ENCODE data around the gene A2ML1.

The A2ML1 gene

GRCh38 chr12:8822298-8822697, at the start of gene A2ML1:
TSS of gene A2ML1 (plus strand) at chr12:8822621. CDS start at chr12:8822652, 31 bp downstream.
- H3K27ac ChIP-seq (ENCODE audit: poor library complexity, severe bottlenecking): no peak within 1 kb of the TSS

GRCh38 chr12:8773461-8773860, 49.0 kb upstream of the A2ML1 start:
- Histone ChIP-seq H3K4me1 (ENCODE audit: insufficient read depth, poor library complexity, severe bottlenecking) (no peaks in the 10 kb centered on the region), H3K27ac (ENCODE audit: poor library complexity, severe bottlenecking) (no peak overlapping the region), H3K27me3 (ENCODE audit: insufficient read depth, poor library complexity, severe bottlenecking) (no peaks in the 10 kb centered on the region), H3K36me3 (ENCODE audit: low read depth) (peaks cover 9% of the 10 kb centered on the region; the same call in 1 of the 2 replicates), H3K9me3 (ENCODE audit: severe bottlenecking) (no peaks in the 10 kb centered on the region), H3K4me3 (ENCODE audit: severe bottlenecking) (no peak overlapping the region)
- ATAC-seq (ENCODE audit: low read depth): no peak
- TF ChIP-seq CTCF (IDR thresholded peaks at IDR 0.05; ENCODE audit: poor library complexity, severe bottlenecking): no peak
- DNase-seq (ENCODE audit: low spot score): no peak

More at GRCh38 chr12:8822298-8822697, at the start of gene A2ML1:
- peak; percentile 69 for ATAC-seq (ENCODE audit: low read depth)
- Histone ChIP-seq H3K36me3 (ENCODE audit: low read depth) (no peaks in the 10 kb centered on the region), H3K27me3 (ENCODE audit: insufficient read depth, poor library complexity, severe bottlenecking) (no peaks in the 10 kb centered on the region), H3K4me1 (ENCODE audit: insufficient read depth, poor library complexity, severe bottlenecking) (peaks cover under 1% of the 10 kb centered on the region), H3K9me3 (ENCODE audit: severe bottlenecking) (no peaks in the 10 kb centered on the region), H3K4me3 (ENCODE audit: severe bottlenecking) (no peak within 1 kb of the TSS)
- DNase-seq (ENCODE audit: low spot score): no peak
- TF ChIP-seq CTCF (IDR thresholded peaks at IDR 0.05; ENCODE audit: poor library complexity, severe bottlenecking): no peak

GRCh38 chr12:8779281-8779680, 43.1 kb upstream of the A2ML1 start:
- no peak overlapping the region for H3K27ac ChIP-seq (ENCODE audit: poor library complexity, severe bottlenecking)
- peaks cover 13% of the 10 kb centered on the region; the same call in 1 of the 2 replicates for H3K36me3 ChIP-seq (ENCODE audit: low read depth)
- H3K9me3 ChIP-seq (ENCODE audit: severe bottlenecking): no peaks in the 10 kb centered on the region
- DNase-seq (ENCODE audit: low spot score) (no peak), ATAC-seq (ENCODE audit: low read depth) (no peak)
- H3K4me1 ChIP-seq (ENCODE audit: insufficient read depth, poor library complexity, severe bottlenecking): no peaks in the 10 kb centered on the region
- H3K4me3 ChIP-seq (ENCODE audit: severe bottlenecking): no peak overlapping the region
- TF ChIP-seq CTCF (IDR thresholded peaks at IDR 0.05; ENCODE audit: poor library complexity, severe bottlenecking): no peak
- no peaks in the 10 kb centered on the region for H3K27me3 ChIP-seq (ENCODE audit: insufficient read depth, poor library complexity, severe bottlenecking)

- H3K4me3 ChIP-seq (ENCODE audit: severe bottlenecking): no peak overlapping the region
- H3K27ac ChIP-seq (ENCODE audit: poor library complexity, severe bottlenecking): no peak overlapping the region
- no peaks in the 10 kb centered on the region for H3K9me3 ChIP-seq (ENCODE audit: severe bottlenecking)
- TF ChIP-seq CTCF (IDR thresholded peaks at IDR 0.05; ENCODE audit: poor library complexity, severe bottlenecking): peak; percentile 4
- DNase-seq (ENCODE audit: low spot score): no peak
- no peak for ATAC-seq (ENCODE audit: low read depth)
- H3K27me3 ChIP-seq (ENCODE audit: insufficient read depth, poor library complexity, severe bottlenecking): no peaks in the 10 kb centered on the region
- H3K36me3 ChIP-seq (ENCODE audit: low read depth): peaks cover 13% of the 10 kb centered on the region; the same call in 1 of the 2 replicates
- no peaks in the 10 kb centered on the region for H3K4me1 ChIP-seq (ENCODE audit: insufficient read depth, poor library complexity, severe bottlenecking)
These were observed 42.6 kb upstream of the A2ML1 start for GRCh38 chr12:8779862-8780261.

GRCh38 chr12:8780389-8780788, 42.0 kb upstream of the A2ML1 start:
- DNase-seq (ENCODE audit: low spot score) (no peak), ATAC-seq (ENCODE audit: low read depth) (no peak)
- H3K27ac ChIP-seq (ENCODE audit: poor library complexity, severe bottlenecking): no peak overlapping the region
- no peak overlapping the region for H3K4me3 ChIP-seq (ENCODE audit: severe bottlenecking)
- H3K9me3 ChIP-seq (ENCODE audit: severe bottlenecking): no peaks in the 10 kb centered on the region
- no peak for TF ChIP-seq CTCF (IDR thresholded peaks at IDR 0.05; ENCODE audit: poor library complexity, severe bottlenecking)
- peaks cover 13% of the 10 kb centered on the region; the same call in 1 of the 2 replicates for H3K36me3 ChIP-seq (ENCODE audit: low read depth)
- H3K4me1 ChIP-seq (ENCODE audit: insufficient read depth, poor library complexity, severe bottlenecking): no peaks in the 10 kb centered on the region
- no peaks in the 10 kb centered on the region for H3K27me3 ChIP-seq (ENCODE audit: insufficient read depth, poor library complexity, severe bottlenecking)
